Activated CD4-positive, CD25-positive, alpha-beta regulatory T cell (primary cell): ENCODE data around the gene F11R.
A peak's percentile ranks its signal among the peaks of the same experiment; 100 is the strongest.
"Not testable (repeated sequence)": the region's sequence is repeated elsewhere in the genome, so short reads cannot be mapped to it uniquely, and the experiment has no call there.

Source experiments
- DNase-seq, 4 experiments: peaks; one replicate each; lab custom pipeline; 2025; lab: John Stamatoyannopoulos, UW

Gene F11R

GRCh38 chr1:161013131-161013487 is 7.8 kb downstream of the F11R start:
- no peak for DNase-seq

- no peak for DNase-seq
These were observed 8.5 kb downstream of the F11R start for GRCh38 chr1:161012420-161012819.

- DNase-seq = no peak
These were observed 11.2 kb downstream of the F11R start for GRCh38 chr1:161009602-161010211.

- no peak for DNase-seq
These were observed 12.0 kb downstream of the F11R start for GRCh38 chr1:161008869-161009510.

GRCh38 chr1:161007369-161007768 is 13.6 kb downstream of the F11R start:
- no peak for DNase-seq

GRCh38 chr1:161006563-161006962 is 14.4 kb downstream of the F11R start:
- no peak for DNase-seq

GRCh38 chr1:161001525-161001924 is 19.4 kb downstream of the F11R start:
- DNase-seq = no peak

- no peak for DNase-seq
These were observed 20.0 kb downstream of the F11R start for GRCh38 chr1:161000736-161001480.

- DNase-seq = no peak
These were observed 21.6 kb downstream of the F11R start for GRCh38 chr1:160999376-160999775.

GRCh38 chr1:160997323-160998038 is 23.5 kb downstream of the F11R start:
- peak in 3 of 4 experiments; percentile 5 to 13 (median 8) for DNase-seq

- DNase-seq = no peak
These were observed 24.8 kb downstream of the F11R start for GRCh38 chr1:160996178-160996577.

GRCh38 chr1:160993544-160994193 is 27.3 kb downstream of the F11R start:
- no peak for DNase-seq

- not testable (repeated sequence) for DNase-seq
These were observed 28.9 kb downstream of the F11R start for GRCh38 chr1:160992036-160992435.

GRCh38 chr1:160987359-160988050 is 33.4 kb downstream of the F11R start:
- no peak for DNase-seq

- no peak for DNase-seq
These were observed 35.2 kb downstream of the F11R start for GRCh38 chr1:160985723-160986122.

- no peak for DNase-seq
These were observed 39.2 kb downstream of the F11R start for GRCh38 chr1:160981584-160982411.

- no peak for DNase-seq
These were observed 41.7 kb downstream of the F11R start for GRCh38 chr1:160979286-160979685.

- DNase-seq = no peak
These were observed 42.4 kb downstream of the F11R start for GRCh38 chr1:160978510-160978927.

GRCh38 chr1:160975026-160975425 is 45.9 kb downstream of the F11R start:
- no peak for DNase-seq

GRCh38 chr1:160973491-160973890 is 47.5 kb downstream of the F11R start:
- no peak for DNase-seq

GRCh38 chr1:160972939-160973338 is 48.0 kb downstream of the F11R start:
- DNase-seq = no peak
